ENCODE data around the gene MEIKIN.

DNA sequence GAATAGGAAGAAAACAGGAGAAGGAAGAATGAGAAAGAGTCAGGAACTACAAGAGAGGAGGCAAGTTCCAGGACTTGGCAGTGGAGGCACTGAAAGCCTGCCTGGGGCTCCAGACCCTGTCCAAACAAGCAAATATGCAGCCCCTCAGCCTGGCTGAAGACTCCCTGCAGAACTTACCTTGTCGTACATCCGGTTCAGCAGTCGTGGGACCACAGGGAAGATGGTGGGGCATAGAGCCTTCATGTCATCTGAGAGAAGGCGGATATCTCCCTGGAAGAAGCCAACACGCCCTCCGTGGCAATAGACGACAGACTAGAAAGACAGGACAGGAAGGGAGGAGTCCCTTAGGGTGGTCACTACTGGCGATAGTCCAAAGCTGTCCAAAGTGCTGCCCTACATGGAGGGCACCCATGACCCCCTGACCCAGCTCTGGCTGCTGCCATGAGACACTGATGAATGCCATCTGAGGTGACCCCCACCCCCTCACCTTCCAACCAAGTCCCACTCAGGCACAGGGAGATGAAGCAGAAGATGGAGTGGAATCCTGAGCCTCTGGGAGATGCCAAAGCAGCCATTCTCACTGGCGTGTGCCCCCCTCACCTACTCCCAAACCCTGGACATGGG lies 27.7 kb upstream of the MEIKIN start:
- TF ChIP-seq SIN3A (IDR thresholded peaks at IDR 0.05; ENCODE audit: borderline replicate concordance, insufficient read depth, low read depth, low read length) (no peak), CTCF (IDR thresholded peaks at IDR 0.05) (no peak), TCF7L2 (IDR thresholded peaks at IDR 0.05; ENCODE audit: low read depth, low read length) (no peak), POLR2AphosphoS5 (IDR thresholded peaks at IDR 0.05; ENCODE audit: low read depth, low read length) (no peak)
- TF ChIP-seq, protein P1, sequence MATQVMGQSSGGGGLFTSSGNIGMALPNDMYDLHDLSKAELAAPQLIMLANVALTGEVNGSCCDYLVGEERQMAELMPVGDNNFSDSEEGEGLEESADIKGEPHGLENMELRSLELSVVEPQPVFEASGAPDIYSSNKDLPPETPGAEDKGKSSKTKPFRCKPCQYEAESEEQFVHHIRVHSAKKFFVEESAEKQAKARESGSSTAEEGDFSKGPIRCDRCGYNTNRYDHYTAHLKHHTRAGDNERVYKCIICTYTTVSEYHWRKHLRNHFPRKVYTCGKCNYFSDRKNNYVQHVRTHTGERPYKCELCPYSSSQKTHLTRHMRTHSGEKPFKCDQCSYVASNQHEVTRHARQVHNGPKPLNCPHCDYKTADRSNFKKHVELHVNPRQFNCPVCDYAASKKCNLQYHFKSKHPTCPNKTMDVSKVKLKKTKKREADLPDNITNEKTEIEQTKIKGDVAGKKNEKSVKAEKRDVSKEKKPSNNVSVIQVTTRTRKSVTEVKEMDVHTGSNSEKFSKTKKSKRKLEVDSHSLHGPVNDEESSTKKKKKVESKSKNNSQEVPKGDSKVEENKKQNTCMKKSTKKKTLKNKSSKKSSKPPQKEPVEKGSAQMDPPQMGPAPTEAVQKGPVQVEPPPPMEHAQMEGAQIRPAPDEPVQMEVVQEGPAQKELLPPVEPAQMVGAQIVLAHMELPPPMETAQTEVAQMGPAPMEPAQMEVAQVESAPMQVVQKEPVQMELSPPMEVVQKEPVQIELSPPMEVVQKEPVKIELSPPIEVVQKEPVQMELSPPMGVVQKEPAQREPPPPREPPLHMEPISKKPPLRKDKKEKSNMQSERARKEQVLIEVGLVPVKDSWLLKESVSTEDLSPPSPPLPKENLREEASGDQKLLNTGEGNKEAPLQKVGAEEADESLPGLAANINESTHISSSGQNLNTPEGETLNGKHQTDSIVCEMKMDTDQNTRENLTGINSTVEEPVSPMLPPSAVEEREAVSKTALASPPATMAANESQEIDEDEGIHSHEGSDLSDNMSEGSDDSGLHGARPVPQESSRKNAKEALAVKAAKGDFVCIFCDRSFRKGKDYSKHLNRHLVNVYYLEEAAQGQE (IDR thresholded peaks at IDR 0.05; ENCODE audit: insufficient read depth in 1 of 2, low read depth in 2 of 2, low read length in 1 of 2), result no peak

All from Panc1 (cell line).